B cell (primary cell): ENCODE results near the gene YES1.

Experiments
- CTCF ChIP-seq: fragments of 200-600 bp; IDR thresholded peaks from one replicate; pipeline ENCODE4 v1.8.0; 2022; ENCODE audit warnings: antibody characterized with exemption, mild to moderate bottlenecking
- EZH2 ChIP-seq: IDR thresholded peaks from 2 replicates; pipeline ENCODE4 v1.6.1; 2012; ENCODE audit warnings: borderline replicate concordance, low read depth, mild to moderate bottlenecking, moderate library complexity, low read length; ENCODE audit not compliant: insufficient read depth, poor library complexity, severe bottlenecking

GRCh38 chr18:703213-703967 lies 108.7 kb downstream of the YES1 start:
- no peak for TF ChIP-seq CTCF
- TF ChIP-seq EZH2, result no peak
